GM12878 (cell line): ENCODE data around the gene SNED1. TPM values are rescaled to one million over a fixed set of nuclear protein-coding genes. Genes with fewer than 3 reads are reported as not detected.

Experiments
- ATAC-seq: fragments of 200-7000 bp; cut with Tn5 transposase; 3 replicates; pipeline ENCODE4 v1.9.1; 2020; ENCODE audit warnings: mild to moderate bottlenecking, moderate library complexity
- BruUV-seq: library from RNA; stranded (reverse); fragments of 400-500 nt; replicated peaks from 2 replicates; lab custom pipeline; 2021; lab: Mats Ljungman, UMichigan
- CTCF ChIA-PET: fragments of 300-600 bp; sonication (Branson Sonifier 250); formaldehyde crosslinking; extraction: SDS; loops from one replicate; lab custom pipeline; 2021; ENCODE audit warnings: inconsistent platforms; lab: Yijun Ruan, JAX
- POLR2A ChIA-PET: fragments of 350-600 bp; formaldehyde crosslinking; extraction: SDS; loops from one replicate; lab custom pipeline; 2021; ENCODE audit warnings: inconsistent platforms; lab: Charles Lee
- RAD21 ChIA-PET: fragments of 300-600 bp; sonication (Branson Sonifier 250); formaldehyde crosslinking; loops from one replicate; lab custom pipeline; 2023; ENCODE audit warnings: antibody characterized with exemption; ENCODE audit not compliant: unreplicated experiment; lab: Charles Lee
- SMC1A ChIA-PET: fragments of 300-600 bp; sonication (Branson Sonifier 250); formaldehyde crosslinking; loops from one replicate; lab custom pipeline; 2023; ENCODE audit not compliant: unreplicated experiment, uncharacterized antibody; lab: Charles Lee
- DNase-seq: peaks from one replicate; pipeline ENCODE4 v3.0.0-alpha.2; 2011; ENCODE audit warnings: low read depth, low spot score
- FAIRE-seq: peaks from 3 replicates; lab custom pipeline; 2011; peaks lifted over from hg19 to GRCh38; lab: Jason Lieb, UNC
- H2AFZ ChIP-seq: 2 replicates; pipeline ENCODE4 v1.6.0; 2011; ENCODE audit warnings: low read depth, low read length, control low read depth; ENCODE audit not compliant: control insufficient read depth
- H3K27ac ChIP-seq: 2 replicates; pipeline ENCODE4 v1.5.1; 2011; ENCODE audit warnings: control low read depth; ENCODE audit not compliant: control insufficient read depth, insufficient read depth
- H3K27me3 ChIP-seq, 2 experiments: replicated peaks in 1 of 2; 2 replicates each; pipeline versions ENCODE4 v1.6.0 to v1.6.1; 2011; ENCODE audit warnings: low read length in 1 of 2; ENCODE audit not compliant: control insufficient read depth in 2 of 2, insufficient read depth in 2 of 2
- H3K36me3 ChIP-seq, 2 experiments: 2 replicates each; pipeline ENCODE4 v1.5.1; 2011; ENCODE audit warnings: low read length in 1 of 2; ENCODE audit not compliant: control insufficient read depth in 2 of 2, insufficient read depth in 2 of 2
- H3K4me1 ChIP-seq: 2 replicates; pipeline ENCODE4 v1.6.1; 2011; ENCODE audit warnings: mild to moderate bottlenecking, low read length, moderate library complexity, mixed read lengths; ENCODE audit not compliant: control insufficient read depth, insufficient read depth
- H3K4me2 ChIP-seq: 2 replicates; pipeline ENCODE4 v1.6.0; 2011; ENCODE audit warnings: control low read depth; ENCODE audit not compliant: control insufficient read depth, insufficient read depth
- H3K4me3 ChIP-seq: fragments of 200-600 bp; sonication (generic); 2 replicates; pipeline ENCODE4 v1.5.1; 2016
- H3K79me2 ChIP-seq: 2 replicates; pipeline ENCODE4 v1.6.0; 2011; ENCODE audit warnings: low read length; ENCODE audit not compliant: control insufficient read depth, insufficient read depth
- H3K9ac ChIP-seq: 2 replicates; pipeline ENCODE4 v1.8.0; 2011; ENCODE audit warnings: low read length, control low read depth, mixed read lengths; ENCODE audit not compliant: control insufficient read depth, insufficient read depth
- H3K9me3 ChIP-seq: replicated peaks from 3 replicates; pipeline ENCODE4 v1.5.1; 2011; ENCODE audit warnings: mild to moderate bottlenecking, low read length; ENCODE audit not compliant: control insufficient read depth, insufficient read depth
- H4K20me1 ChIP-seq: 2 replicates; pipeline ENCODE4 v1.6.0; 2011; ENCODE audit not compliant: control insufficient read depth, insufficient read depth
- BCLAF1 ChIP-seq: fragments of 450-650 bp; IDR thresholded peaks from 2 replicates; pipeline ENCODE4 v1.6.1; 2017; ENCODE audit warnings: antibody characterized with exemption, mild to moderate bottlenecking, moderate library complexity
- E2F4 ChIP-seq: IDR thresholded peaks from 2 replicates; pipeline ENCODE4 v1.6.1; 2012; ENCODE audit warnings: low read depth, low read length, improper control_type of control experiment
- ETV6 ChIP-seq, 2 experiments: fragments of 450-650 bp in 1 of 2; IDR thresholded peaks in 1 of 2; conservative IDR thresholded peaks in 1 of 2; 2 replicates each; pipeline ENCODE4 v1.6.1; 2014; ENCODE audit warnings: antibody characterized with exemption in 1 of 2, borderline replicate concordance in 1 of 2, low read depth in 1 of 2, mild to moderate bottlenecking in 1 of 2, moderate library complexity in 1 of 2
- LARP7 ChIP-seq: fragments of 450-650 bp; IDR thresholded peaks from 2 replicates; pipeline ENCODE4 v1.6.1; 2017; ENCODE audit warnings: mild to moderate bottlenecking
- MLLT1 ChIP-seq: fragments of 450-650 bp; IDR thresholded peaks from 2 replicates; pipeline ENCODE4 v1.6.1; 2016; ENCODE audit warnings: mild to moderate bottlenecking
- MXI1 ChIP-seq: fragments of 150-350 bp; IDR thresholded peaks from 2 replicates; pipeline ENCODE4 v1.6.1; 2011; ENCODE audit warnings: low read depth, mild to moderate bottlenecking, inconsistent platforms, low read length, improper control_type of control experiment
- MYB ChIP-seq: fragments of 150-350 bp; IDR thresholded peaks from 2 replicates; pipeline ENCODE4 v1.6.1; 2014; ENCODE audit warnings: mild to moderate bottlenecking, low read depth, low read length, borderline replicate concordance
- NR2C2 ChIP-seq: IDR thresholded peaks from 2 replicates; pipeline ENCODE4 v1.6.1; 2011; ENCODE audit warnings: borderline replicate concordance, low read depth; ENCODE audit not compliant: control insufficient read depth, insufficient read length
- POLR2A ChIP-seq: IDR thresholded peaks from 2 replicates; pipeline ENCODE4 v1.6.1; 2011; ENCODE audit warnings: low read depth, mild to moderate bottlenecking, low read length
- POU2F2 ChIP-seq: IDR thresholded peaks from 3 replicates; pipeline ENCODE4 v1.6.1; 2011; ENCODE audit warnings: low read depth, mild to moderate bottlenecking, low read length, borderline replicate concordance
- RELB ChIP-seq: fragments of 450-650 bp; IDR thresholded peaks from 2 replicates; pipeline ENCODE4 v1.6.1; 2017; ENCODE audit warnings: low read depth, mild to moderate bottlenecking, moderate library complexity
- RUNX3 ChIP-seq: IDR thresholded peaks from 2 replicates; pipeline ENCODE4 v1.6.1; 2012; ENCODE audit warnings: low read length, inconsistent platforms
- SIN3A ChIP-seq: IDR thresholded peaks from 2 replicates; pipeline ENCODE4 v1.6.1; 2012; ENCODE audit warnings: low read depth, low read length, improper control_type of control experiment
- SMARCA5 ChIP-seq: fragments of 450-650 bp; IDR thresholded peaks from 2 replicates; pipeline ENCODE4 v1.6.1; 2017; ENCODE audit warnings: mild to moderate bottlenecking
- SP1 ChIP-seq: IDR thresholded peaks from one replicate; pipeline ENCODE4 v1.6.1; 2011; ENCODE audit warnings: low read depth, low read length
- SUPT20H ChIP-seq: IDR thresholded peaks from 2 replicates; pipeline ENCODE4 v1.6.1; 2011; ENCODE audit warnings: low read depth, mild to moderate bottlenecking, low read length, moderate library complexity, borderline replicate concordance; ENCODE audit not compliant: control insufficient read depth
- TCF3 ChIP-seq: IDR thresholded peaks from 2 replicates; pipeline ENCODE4 v1.6.1; 2012; ENCODE audit warnings: low read depth, mild to moderate bottlenecking, low read length, borderline replicate concordance; ENCODE audit not compliant: insufficient read depth
- YBX1 ChIP-seq: fragments of 450-650 bp; IDR thresholded peaks from 2 replicates; pipeline ENCODE4 v1.6.1; 2016; ENCODE audit warnings: antibody characterized with exemption
- ZNF217 ChIP-seq: fragments of 450-650 bp; IDR thresholded peaks from 2 replicates; pipeline ENCODE4 v1.6.1; 2017; ENCODE audit warnings: antibody characterized with exemption, mild to moderate bottlenecking
- in situ Hi-C: fragments of 300-500 bp; cut with MboI; formaldehyde crosslinking; loops from 9 replicates; pipeline ENCODE4 v1.14.3; 2018; ENCODE audit warnings: mixed read lengths
- intact Hi-C: fragments of 100-400 bp; cut with micrococcal nuclease; formaldehyde crosslinking; loops from one replicate; pipeline ENCODE4 v1.14.2; 2022; ENCODE audit not compliant: unreplicated experiment
- polyA plus RNA-seq, 11 experiments: library from polyadenylated mRNA; depleted of rRNA in 4 of 11; unstranded in 6 of 11; stranded (reverse) in 5 of 11; fragments of >200 nt; fragmentation: Nextera tagmentation in 4 of 11; fragmentation: Illumina TruSeq in 1 of 11; extraction: Ambion mirVana in 4 of 11; extraction: Trizol in 1 of 11; gene quantifications; 1 replicate in 1 of 11; 2 replicates in 10 of 11; pipeline versions ENCODE4 v1.2.1 to v1.2.3, GENCODE V29; 2011 to 2016; ENCODE audit warnings: inconsistent platforms in 2 of 11, missing spikeins in 2 of 11, low read depth in 1 of 11
- total RNA-seq, 4 experiments: library from RNA; depleted of rRNA in 3 of 4; stranded (reverse); fragments of >200 nt in 3 of 4; fragmentation: Illumina TruSeq in 1 of 4; extraction: Trizol in 1 of 4; gene quantifications; 2 replicates each; pipeline versions ENCODE4 v1.2.1 to v1.2.3, GENCODE V29; 2013 to 2021

Gene SNED1
- total and polyA plus RNA-seq, 10 of the 15 experiments (the other 5 are each of a cell fraction or from before 2014, with no cell fraction given), result 0.05 to 8.4 (median 3.0) TPM

- RAD21 ChIA-PET, result no interaction called here
- FAIRE-seq, result no peak
- H4K20me1 ChIP-seq, result no peaks in the 10 kb centered on the region
- no peaks in the 10 kb centered on the region for H3K79me2 ChIP-seq
- no peak overlapping the region for H3K4me3 ChIP-seq
- in situ Hi-C loops (no loop called here), intact Hi-C loops (no loop called here)
- POLR2A ChIA-PET, result interaction anchor here (0.5 kb wide), 1 partner anchor 136 kb away, joined by 4 read pairs; no protein-coding TSS in a partner anchor
- H3K4me2 ChIP-seq, result no peak overlapping the region
- no peaks in the 10 kb centered on the region for H3K27me3 ChIP-seq
- no peak overlapping the region for H2AFZ ChIP-seq
- CTCF ChIA-PET, result no interaction called here
- H3K36me3 ChIP-seq, result no peaks in the 10 kb centered on the region
- no peak for TF ChIP-seq SUPT20H
- TF ChIP-seq E2F4, result no peak
- TF ChIP-seq YBX1, result no peak
- no peak for TF ChIP-seq SIN3A
- no peak for TF ChIP-seq MYB
- TF ChIP-seq LARP7, result no peak
- TF ChIP-seq POLR2A, result no peak
- no peak for TF ChIP-seq POU2F2
- TF ChIP-seq TCF3, result no peak
- TF ChIP-seq BCLAF1, result no peak
- TF ChIP-seq SMARCA5, result no peak
- no peak for TF ChIP-seq RUNX3
- TF ChIP-seq MXI1, result no peak
- no peak for TF ChIP-seq RELB
- TF ChIP-seq SP1, result no peak
- no peak for TF ChIP-seq ZNF217
- no peak for TF ChIP-seq NR2C2
- no peak for TF ChIP-seq ETV6 (conservative IDR thresholded peaks at IDR 0.05 in 1 of 2, IDR thresholded peaks at IDR 0.05 in 1 of 2; ENCODE audit: borderline replicate concordance in 1 of 2, low read depth in 1 of 2)
- TF ChIP-seq MLLT1, result no peak
- no peak for ATAC-seq
- no TSS peak for BruUV-seq
- peaks cover 34% of the 10 kb centered on the region for H3K4me1 ChIP-seq
- SMC1A ChIA-PET, result interaction anchor here (1.3 kb wide), 1 partner anchor 26 kb away, joined by 3 read pairs; no protein-coding TSS in a partner anchor
- no peaks in the 10 kb centered on the region for H3K9me3 ChIP-seq
- H3K9ac ChIP-seq, result no peak overlapping the region
- DNase-seq, result no peak
- no peak overlapping the region for H3K27ac ChIP-seq
These were observed 45.2 kb downstream of the SNED1 start for GRCh38 chr2:241043581-241043980.
